ENCODE measurements around the gene FTO. TPM values are rescaled to one million over a fixed set of nuclear protein-coding genes. Genes with fewer than 3 reads are reported as not detected.

Gene FTO
- polyA plus RNA-seq, 2 of the 4 experiments (the other 2 are of a cell fraction) = 48.7 to 101 TPM

DNA sequence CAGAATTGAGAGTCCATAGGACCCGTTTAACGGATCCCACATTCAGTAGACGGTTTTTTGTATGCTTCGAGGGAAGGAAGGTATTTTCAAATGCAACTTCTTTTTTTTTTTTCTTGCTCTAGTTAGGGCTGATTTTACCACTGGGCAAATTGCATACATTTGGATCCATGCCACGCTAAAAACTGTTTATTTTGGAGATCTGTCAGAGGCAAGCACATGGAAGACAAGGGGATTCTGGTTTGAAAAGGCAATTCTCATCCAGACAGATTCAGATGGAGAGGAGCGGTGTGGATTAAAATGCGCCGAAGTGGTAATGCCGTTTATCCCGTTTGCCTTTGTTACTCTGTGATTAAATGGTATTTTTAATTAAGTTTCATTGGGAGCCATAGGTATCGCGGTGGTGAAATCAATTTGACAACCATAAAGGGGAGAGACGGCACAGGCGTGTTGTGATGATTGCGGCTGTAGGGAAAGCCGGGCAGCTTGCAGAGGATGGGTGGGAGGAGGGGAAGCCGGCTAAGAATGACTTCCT, 412.2 kb downstream of the FTO start:
- 91% methylated on average over 17 of the region's 17 CpGs for WGBS (ENCODE audit: missing lambda C conversion rate)
- DNase-seq (ENCODE audit: low read depth in 1 of 2, low spot score in 1 of 2) = no peak
- CTCF ChIA-PET = interaction anchor here (1.3 kb wide), 1 partner anchor 13 kb away, joined by 4 read pairs; no protein-coding TSS in a partner anchor
- Histone ChIP-seq H3K4me1 (no peaks in the 10 kb centered on the region), H3K4me2 (no peak overlapping the region), H3K9me3 (no peaks in the 10 kb centered on the region), H3K27ac (no peak overlapping the region), H3K4me3 (no peak overlapping the region)
- POLR2A ChIA-PET = no interaction called here
- TF ChIP-seq, protein P1, sequence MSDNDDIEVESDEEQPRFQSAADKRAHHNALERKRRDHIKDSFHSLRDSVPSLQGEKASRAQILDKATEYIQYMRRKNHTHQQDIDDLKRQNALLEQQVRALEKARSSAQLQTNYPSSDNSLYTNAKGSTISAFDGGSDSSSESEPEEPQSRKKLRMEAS (IDR thresholded peaks at IDR 0.05) = no peak
- TF ChIP-seq RCOR1 (IDR thresholded peaks at IDR 0.05; ENCODE audit: low read depth, low read length) (no peak), POLR2A (IDR thresholded peaks at IDR 0.05; ENCODE audit: low read length) (no peak), ZFP36 (IDR thresholded peaks at IDR 0.05; ENCODE audit: borderline replicate concordance, partially characterized antibody) (no peak), ESRRA (IDR thresholded peaks at IDR 0.05; ENCODE audit: borderline replicate concordance, low read length) (no peak), KDM5A (IDR thresholded peaks at IDR 0.05) (no peak), EP300 (IDR thresholded peaks at IDR 0.05) (no peak), BHLHE40 (IDR thresholded peaks at IDR 0.05; ENCODE audit: low read depth, low read length) (no peak), RFX5 (IDR thresholded peaks at IDR 0.05) (no peak), HDAC2 (IDR thresholded peaks at IDR 0.05) (no peak), NFE2L2 (conservative IDR thresholded peaks at IDR 0.05; ENCODE audit: low read length) (no peak), FOSL2 (IDR thresholded peaks at IDR 0.05) (no peak), FOSL2 (CRISPR knock-in tag; IDR thresholded peaks at IDR 0.05) (no peak), GATA3 (IDR thresholded peaks at IDR 0.05; ENCODE audit: borderline replicate concordance) (no peak), CHD2 (IDR thresholded peaks at IDR 0.05; ENCODE audit: low read length, partially characterized antibody) (no peak), ZC3H11A (IDR thresholded peaks at IDR 0.05) (no peak), NR3C1 (IDR thresholded peaks at IDR 0.05) (no peak)
- TF ChIP-seq, protein P2, sequence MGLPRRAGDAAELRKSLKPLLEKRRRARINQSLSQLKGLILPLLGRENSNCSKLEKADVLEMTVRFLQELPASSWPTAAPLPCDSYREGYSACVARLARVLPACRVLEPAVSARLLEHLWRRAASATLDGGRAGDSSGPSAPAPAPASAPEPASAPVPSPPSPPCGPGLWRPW (IDR thresholded peaks at IDR 0.05) = no peak
- TF ChIP-seq, protein P3, sequence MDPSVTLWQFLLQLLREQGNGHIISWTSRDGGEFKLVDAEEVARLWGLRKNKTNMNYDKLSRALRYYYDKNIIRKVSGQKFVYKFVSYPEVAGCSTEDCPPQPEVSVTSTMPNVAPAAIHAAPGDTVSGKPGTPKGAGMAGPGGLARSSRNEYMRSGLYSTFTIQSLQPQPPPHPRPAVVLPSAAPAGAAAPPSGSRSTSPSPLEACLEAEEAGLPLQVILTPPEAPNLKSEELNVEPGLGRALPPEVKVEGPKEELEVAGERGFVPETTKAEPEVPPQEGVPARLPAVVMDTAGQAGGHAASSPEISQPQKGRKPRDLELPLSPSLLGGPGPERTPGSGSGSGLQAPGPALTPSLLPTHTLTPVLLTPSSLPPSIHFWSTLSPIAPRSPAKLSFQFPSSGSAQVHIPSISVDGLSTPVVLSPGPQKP (IDR thresholded peaks at IDR 0.05; ENCODE audit: low read depth, low read length) = no peak
- no peak for ATAC-seq
- FAIRE-seq = no peak

DNA sequence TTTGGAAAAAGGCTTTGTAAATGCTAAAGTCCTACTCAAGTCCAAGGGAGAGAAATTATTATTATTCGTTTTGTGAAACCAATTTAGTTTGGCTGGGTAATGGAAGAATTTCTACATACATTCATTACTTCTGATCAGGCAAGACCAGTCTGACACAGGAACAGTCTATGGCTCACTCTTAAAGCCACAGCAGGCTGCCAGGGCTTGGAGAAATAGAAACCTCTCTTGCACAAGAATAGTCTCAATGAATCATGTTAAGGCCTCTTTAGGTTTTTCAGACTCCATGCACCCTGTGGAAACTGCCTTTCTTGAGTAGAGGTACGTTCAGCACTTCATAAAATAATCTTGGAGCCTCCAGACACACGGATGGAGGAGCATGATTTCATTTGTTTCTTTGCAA, 414.9 kb downstream of the FTO start:
- DNase-seq (ENCODE audit: low read depth in 1 of 2, low spot score in 1 of 2) = no peak
- WGBS (ENCODE audit: missing lambda C conversion rate) = 61% methylated on average over 3 of the region's 3 CpGs
- CTCF ChIA-PET = interaction anchor here (0.6 kb wide), 1 partner anchor 818 kb away, joined by 3 read pairs; no protein-coding TSS in a partner anchor

More for the DNA sequence above, 414.9 kb downstream of the FTO start:
- no peaks in the 10 kb centered on the region for H3K9me3 ChIP-seq
- TF ChIP-seq BHLHE40 (IDR thresholded peaks at IDR 0.05; ENCODE audit: low read depth, low read length) (no peak), NPAS2 (CRISPR knock-in tag; IDR thresholded peaks at IDR 0.05; ENCODE audit: borderline replicate concordance) (no peak), RFX5 (IDR thresholded peaks at IDR 0.05) (no peak), ESRRA (IDR thresholded peaks at IDR 0.05; ENCODE audit: borderline replicate concordance, low read length) (no peak), FOSL2 (IDR thresholded peaks at IDR 0.05) (no peak), FOSL2 (CRISPR knock-in tag; IDR thresholded peaks at IDR 0.05) (no peak), CBX8 (IDR thresholded peaks at IDR 0.05) (no peak), RARB (CRISPR knock-in tag; IDR thresholded peaks at IDR 0.05) (no peak), TFCP2L1 (CRISPR knock-in tag; IDR thresholded peaks at IDR 0.05) (no peak), MAFK (IDR thresholded peaks at IDR 0.05; ENCODE audit: partially characterized antibody) (no peak), KDM5A (IDR thresholded peaks at IDR 0.05) (no peak), EHF (CRISPR knock-in tag; IDR thresholded peaks at IDR 0.05) (no peak)
- TF ChIP-seq, protein P4, sequence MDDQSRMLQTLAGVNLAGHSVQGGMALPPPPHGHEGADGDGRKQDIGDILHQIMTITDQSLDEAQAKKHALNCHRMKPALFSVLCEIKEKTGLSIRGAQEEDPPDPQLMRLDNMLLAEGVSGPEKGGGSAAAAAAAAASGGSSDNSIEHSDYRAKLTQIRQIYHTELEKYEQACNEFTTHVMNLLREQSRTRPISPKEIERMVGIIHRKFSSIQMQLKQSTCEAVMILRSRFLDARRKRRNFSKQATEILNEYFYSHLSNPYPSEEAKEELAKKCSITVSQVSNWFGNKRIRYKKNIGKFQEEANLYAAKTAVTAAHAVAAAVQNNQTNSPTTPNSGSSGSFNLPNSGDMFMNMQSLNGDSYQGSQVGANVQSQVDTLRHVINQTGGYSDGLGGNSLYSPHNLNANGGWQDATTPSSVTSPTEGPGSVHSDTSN (IDR thresholded peaks at IDR 0.05) = no peak
- ATAC-seq (no peak), FAIRE-seq (no peak)
- POLR2A ChIA-PET = no interaction called here
- H3K4me3 ChIP-seq = no peak overlapping the region
- no peak overlapping the region for H3K27ac ChIP-seq
- H3K4me2 ChIP-seq = no peak overlapping the region
- no peaks in the 10 kb centered on the region for H3K4me1 ChIP-seq

Data from A549 (cell line).